Fibroblast of pulmonary artery (primary cell): Measurements from ENCODE around the gene C1orf116.

Experiments used
- DNase-seq: peaks from one replicate; pipeline ENCODE4 v3.0.0-alpha.2; 2010; ENCODE audit warnings: low read depth
- H3K4me3 ChIP-seq: replicated peaks from 2 replicates; pipeline ENCODE4 v1.5.1; 2011; ENCODE audit warnings: low read depth, mild to moderate bottlenecking, control low read depth, low read length, moderate library complexity
- TF ChIP-seq, protein P1 (sequence below): IDR thresholded peaks from 2 replicates; pipeline ENCODE4 v1.5.1; 2011; ENCODE audit warnings: mild to moderate bottlenecking, control low read depth, low read length, inconsistent platforms; ENCODE audit errors: missing control alignments

Gene C1orf116

DNA sequence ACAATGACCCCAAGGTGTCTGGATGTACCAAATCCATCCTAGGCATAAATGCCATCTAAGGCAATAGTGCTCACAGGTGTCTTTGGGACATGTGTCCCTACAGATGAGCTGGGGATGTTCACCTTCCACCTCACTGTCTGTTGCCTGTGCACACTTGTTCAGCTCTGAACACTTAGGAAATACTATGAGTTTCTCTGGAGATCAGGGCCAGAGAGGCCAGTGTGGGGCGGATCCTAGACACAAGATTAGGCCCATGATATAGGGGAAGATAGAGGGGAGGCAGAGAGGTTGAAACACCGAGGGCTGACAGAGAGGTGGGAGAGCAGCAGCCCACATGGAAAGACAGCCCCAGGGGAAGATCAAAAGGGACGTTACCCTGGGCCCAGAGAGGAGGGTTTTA lies 25.6 kb downstream of the C1orf116 start:
- no peak for DNase-seq
- H3K4me3 ChIP-seq = no peak overlapping the region
- TF ChIP-seq, protein P1, sequence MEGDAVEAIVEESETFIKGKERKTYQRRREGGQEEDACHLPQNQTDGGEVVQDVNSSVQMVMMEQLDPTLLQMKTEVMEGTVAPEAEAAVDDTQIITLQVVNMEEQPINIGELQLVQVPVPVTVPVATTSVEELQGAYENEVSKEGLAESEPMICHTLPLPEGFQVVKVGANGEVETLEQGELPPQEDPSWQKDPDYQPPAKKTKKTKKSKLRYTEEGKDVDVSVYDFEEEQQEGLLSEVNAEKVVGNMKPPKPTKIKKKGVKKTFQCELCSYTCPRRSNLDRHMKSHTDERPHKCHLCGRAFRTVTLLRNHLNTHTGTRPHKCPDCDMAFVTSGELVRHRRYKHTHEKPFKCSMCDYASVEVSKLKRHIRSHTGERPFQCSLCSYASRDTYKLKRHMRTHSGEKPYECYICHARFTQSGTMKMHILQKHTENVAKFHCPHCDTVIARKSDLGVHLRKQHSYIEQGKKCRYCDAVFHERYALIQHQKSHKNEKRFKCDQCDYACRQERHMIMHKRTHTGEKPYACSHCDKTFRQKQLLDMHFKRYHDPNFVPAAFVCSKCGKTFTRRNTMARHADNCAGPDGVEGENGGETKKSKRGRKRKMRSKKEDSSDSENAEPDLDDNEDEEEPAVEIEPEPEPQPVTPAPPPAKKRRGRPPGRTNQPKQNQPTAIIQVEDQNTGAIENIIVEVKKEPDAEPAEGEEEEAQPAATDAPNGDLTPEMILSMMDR = no peak

DNA sequence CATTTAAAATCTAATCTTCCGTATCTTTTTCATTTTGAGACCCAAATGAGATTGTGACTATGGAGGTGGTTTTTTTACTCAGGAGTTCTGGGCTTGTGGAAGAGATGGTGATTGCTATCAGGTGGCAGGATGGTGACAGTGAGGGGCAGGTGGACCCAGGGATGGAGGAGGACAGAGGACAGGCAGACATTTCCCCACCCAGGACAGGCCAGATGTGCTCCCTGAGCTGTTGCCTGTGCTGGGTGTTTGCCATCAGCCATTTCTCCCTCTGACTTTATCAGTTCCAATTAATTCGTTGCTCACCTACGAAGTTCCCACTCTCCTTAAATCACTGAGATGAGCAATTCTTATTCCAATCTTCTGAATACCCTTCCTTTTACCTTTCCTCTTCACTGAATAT lies 26.5 kb downstream of the C1orf116 start:
- TF ChIP-seq, protein P1 = no peak
- no peak for DNase-seq
- H3K4me3 ChIP-seq = no peak overlapping the region

DNA sequence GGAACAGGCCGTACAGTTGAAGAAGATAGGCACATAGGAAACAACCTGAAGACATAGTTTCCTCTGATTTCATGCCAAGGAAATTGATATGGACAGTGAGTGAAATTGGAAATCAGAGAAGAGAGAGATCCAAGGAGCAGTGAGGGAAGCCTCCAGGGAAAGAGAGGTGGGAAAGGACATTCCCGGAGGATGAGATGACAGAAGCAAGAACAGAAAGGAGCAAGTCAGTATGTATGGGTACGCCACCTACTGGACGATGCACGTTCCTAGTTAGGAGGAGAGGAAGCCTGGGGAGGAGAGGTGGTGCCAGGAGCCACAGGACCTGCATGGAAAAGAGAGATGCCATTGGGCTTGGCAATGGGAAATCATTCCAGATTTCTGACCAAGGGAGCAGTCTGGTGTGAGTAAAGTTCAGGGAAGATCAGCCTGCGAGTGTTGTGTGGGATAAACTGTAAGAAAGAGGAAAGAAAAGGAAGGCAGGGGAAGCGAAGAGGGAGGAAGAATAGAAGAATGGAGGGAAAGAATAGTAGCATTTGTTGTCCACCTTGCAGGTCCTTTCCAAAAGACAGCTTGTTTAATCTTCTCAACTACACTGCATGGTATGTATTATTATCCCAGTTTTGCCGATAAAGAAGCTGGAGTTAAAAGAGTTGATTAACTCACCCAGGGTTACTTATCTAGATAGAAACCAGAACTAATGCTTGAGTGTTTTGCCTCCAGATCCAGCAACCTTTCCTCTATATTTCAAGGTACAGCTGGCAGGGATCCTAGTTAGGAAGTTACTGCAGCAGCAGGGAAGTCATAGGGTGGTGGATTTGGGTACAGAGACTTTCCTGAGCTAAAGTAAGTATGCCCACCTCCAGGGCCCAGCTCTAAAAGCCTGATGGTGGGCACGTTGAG lies 27.4 kb downstream of the C1orf116 start:
- TF ChIP-seq, protein P1 = peak; percentile 91

DNA sequence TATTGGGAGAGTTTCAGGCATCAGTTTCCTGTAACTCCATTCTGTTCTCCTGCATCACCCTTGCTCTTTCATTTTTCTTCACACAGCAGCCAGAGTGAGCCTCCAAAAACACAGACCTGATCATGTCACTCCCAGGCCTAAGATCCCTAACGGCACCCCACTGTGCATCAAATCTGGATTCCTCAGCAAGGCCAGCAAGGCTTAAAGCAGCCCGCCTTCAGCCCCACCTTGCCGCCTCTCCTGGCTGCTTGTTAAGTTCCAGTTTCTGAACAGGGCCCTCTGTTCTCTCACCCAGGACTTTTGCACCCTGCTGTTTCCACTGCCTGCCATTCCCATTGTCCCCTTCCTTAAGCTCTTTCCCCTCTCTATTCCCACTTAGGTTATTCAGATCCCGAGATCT lies 29.3 kb downstream of the C1orf116 start:
- TF ChIP-seq, protein P1 = no peak
- no peak for DNase-seq
- H3K4me3 ChIP-seq = no peak overlapping the region

More for the DNA sequence above, 27.4 kb downstream of the C1orf116 start:
- peak; percentile 79 for DNase-seq
- H3K4me3 ChIP-seq = no peak overlapping the region

DNA sequence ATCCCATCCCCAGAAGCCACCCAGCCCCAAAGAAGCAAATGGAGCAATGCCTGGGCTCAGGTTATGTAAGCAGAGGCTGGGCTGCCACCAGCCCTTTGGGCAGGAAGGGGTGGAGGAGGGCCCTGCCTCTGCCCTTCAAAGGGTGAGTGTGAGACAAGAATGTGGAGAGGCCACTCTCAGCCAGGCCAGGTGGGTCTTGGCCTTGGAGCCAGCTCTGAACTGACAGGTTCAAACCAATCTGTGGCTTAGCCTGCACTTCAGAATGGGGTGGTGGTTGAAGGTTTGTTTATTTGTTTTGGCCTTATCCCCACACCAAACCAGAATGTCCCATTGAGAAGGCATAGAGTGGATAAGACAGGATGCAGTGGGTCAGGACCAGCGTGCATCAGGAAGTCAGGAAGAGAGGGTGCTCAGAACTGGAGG lies 29.8 kb downstream of the C1orf116 start:
- TF ChIP-seq, protein P1 = no peak
- DNase-seq = no peak
- no peak overlapping the region for H3K4me3 ChIP-seq

DNA sequence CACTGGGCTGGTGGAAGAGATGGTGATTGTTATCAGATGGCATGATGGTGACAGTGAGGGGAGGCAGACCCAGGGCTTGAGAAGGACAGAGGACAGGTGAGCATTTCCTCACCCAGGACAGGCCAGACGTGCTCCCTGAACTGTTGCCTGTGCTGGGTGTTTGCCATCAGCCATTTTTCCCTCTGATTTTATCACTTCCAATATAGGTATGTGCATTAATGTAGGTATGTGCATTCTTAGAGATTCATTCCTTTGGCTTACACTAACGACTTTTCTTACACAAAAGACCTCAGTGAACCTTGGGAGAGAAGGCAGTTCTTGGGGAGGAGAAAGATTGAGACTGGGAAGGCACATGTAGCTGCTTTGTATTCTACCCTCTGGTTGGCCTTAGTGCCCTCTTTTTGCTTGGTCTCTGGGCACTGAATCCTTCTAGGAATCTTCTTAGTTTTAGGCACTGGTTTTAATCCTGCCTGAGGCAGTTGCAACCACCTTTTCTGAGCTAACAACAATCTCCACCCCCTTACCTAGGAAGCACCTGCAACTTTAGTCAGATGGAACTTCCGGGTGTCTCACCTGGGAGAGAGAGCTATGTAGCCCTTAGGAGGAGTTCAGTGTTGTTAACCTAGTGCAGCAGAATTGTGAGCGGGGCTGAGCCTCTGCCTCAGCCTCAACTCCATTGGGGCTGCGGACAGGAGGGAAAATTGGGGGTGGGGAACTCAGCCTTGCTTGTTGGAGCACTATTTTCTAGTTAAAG lies 30.9 kb downstream of the C1orf116 start:
- DNase-seq = no peak
- no peak overlapping the region for H3K4me3 ChIP-seq
- TF ChIP-seq, protein P1 = no peak
